ENCODE results near the gene ADAMTS3. TPM values are rescaled to one million over a fixed set of nuclear protein-coding genes. Genes with fewer than 3 reads are reported as not detected.

Gene ADAMTS3
- total RNA-seq, 1 donor from 2014 or later: 0.89 TPM

- H3K27me3 Mint-ChIP-seq: no peaks in the 10 kb centered on the region
- H3K4me1 Mint-ChIP-seq (ENCODE audit: low read depth): no peaks in the 10 kb centered on the region
- no peaks in the 10 kb centered on the region for H3K36me3 Mint-ChIP-seq (ENCODE audit: insufficient read depth)
- no peak overlapping the region for H3K27ac Mint-ChIP-seq
- no peak overlapping the region for H3K4me3 Mint-ChIP-seq (ENCODE audit: low read depth)
- no peaks in the 10 kb centered on the region for H3K9me3 Mint-ChIP-seq (ENCODE audit: low read depth)
- no peak for TF ChIP-seq CTCF (IDR thresholded peaks at IDR 0.05; ENCODE audit: unreplicated experiment)
- DNase-seq (ENCODE audit: low spot score, unreplicated experiment): no peak
These were observed 37.7 kb downstream of the ADAMTS3 start for GRCh38 chr4:72531322-72531721.

GRCh38 chr4:72529148-72529822 is 39.7 kb downstream of the ADAMTS3 start:
- Mint-ChIP-seq H3K4me3 (ENCODE audit: low read depth) (no peak overlapping the region), H3K9me3 (ENCODE audit: low read depth) (no peaks in the 10 kb centered on the region), H3K27me3 (no peaks in the 10 kb centered on the region), H3K36me3 (ENCODE audit: insufficient read depth) (no peaks in the 10 kb centered on the region), H3K27ac (no peak overlapping the region), H3K4me1 (ENCODE audit: low read depth) (peaks cover 2% of the 10 kb centered on the region)
- DNase-seq (ENCODE audit: low spot score, unreplicated experiment): no peak
- TF ChIP-seq CTCF (IDR thresholded peaks at IDR 0.05; ENCODE audit: unreplicated experiment): no peak

- Mint-ChIP-seq H3K4me3 (ENCODE audit: low read depth) (no peak overlapping the region), H3K4me1 (ENCODE audit: low read depth) (peaks cover 2% of the 10 kb centered on the region), H3K27ac (no peak overlapping the region), H3K9me3 (ENCODE audit: low read depth) (peaks cover 2% of the 10 kb centered on the region), H3K36me3 (ENCODE audit: insufficient read depth) (no peaks in the 10 kb centered on the region), H3K27me3 (no peaks in the 10 kb centered on the region)
- DNase-seq (ENCODE audit: low spot score, unreplicated experiment): no peak
- peak; percentile 33 for TF ChIP-seq CTCF (IDR thresholded peaks at IDR 0.05; ENCODE audit: unreplicated experiment)
These were observed 41.9 kb downstream of the ADAMTS3 start for GRCh38 chr4:72527038-72527646.

- H3K27me3 Mint-ChIP-seq: no peaks in the 10 kb centered on the region
- no peak for TF ChIP-seq CTCF (IDR thresholded peaks at IDR 0.05; ENCODE audit: unreplicated experiment)
- H3K27ac Mint-ChIP-seq: no peak overlapping the region
- H3K4me1 Mint-ChIP-seq (ENCODE audit: low read depth): peaks cover 2% of the 10 kb centered on the region
- no peak overlapping the region for H3K4me3 Mint-ChIP-seq (ENCODE audit: low read depth)
- H3K36me3 Mint-ChIP-seq (ENCODE audit: insufficient read depth): no peaks in the 10 kb centered on the region
- H3K9me3 Mint-ChIP-seq (ENCODE audit: low read depth): peaks cover 3% of the 10 kb centered on the region
- DNase-seq (ENCODE audit: low spot score, unreplicated experiment): no peak
These were observed 43.1 kb downstream of the ADAMTS3 start for GRCh38 chr4:72525938-72526337.

- Mint-ChIP-seq H3K36me3 (ENCODE audit: insufficient read depth) (no peaks in the 10 kb centered on the region), H3K9me3 (ENCODE audit: low read depth) (peaks cover 7% of the 10 kb centered on the region), H3K27ac (no peak overlapping the region), H3K4me3 (ENCODE audit: low read depth) (no peak overlapping the region), H3K4me1 (ENCODE audit: low read depth) (peaks cover 2% of the 10 kb centered on the region), H3K27me3 (no peaks in the 10 kb centered on the region)
- TF ChIP-seq CTCF (IDR thresholded peaks at IDR 0.05; ENCODE audit: unreplicated experiment): no peak
- no peak for DNase-seq (ENCODE audit: low spot score, unreplicated experiment)
These were observed 46.6 kb downstream of the ADAMTS3 start for GRCh38 chr4:72522440-72522839.

Data from progenitor cell of endocrine pancreas (in vitro differentiated cells).